ENCODE measurements around the gene ERCC3. TPM values are rescaled to one million over a fixed set of nuclear protein-coding genes. Genes with fewer than 3 reads are reported as not detected.

The ERCC3 gene
- total RNA-seq, 1 experiment from 2014 or later: 52.7 TPM

- Histone ChIP-seq H4K20me1 (ENCODE audit: insufficient read depth) (no peaks in the 10 kb centered on the region), H3K79me2 (ENCODE audit: insufficient read depth, low read length) (no peaks in the 10 kb centered on the region), H3K27ac (ENCODE audit: low read depth, low read length) (no peak overlapping the region), H3K4me3 (replicated peaks in 1 of 2; ENCODE audit: low read depth in 1 of 2, low read length in 2 of 2) (no peak overlapping the region), H3K9me3 (ENCODE audit: control insufficient read depth in 1 of 2, insufficient read depth in 1 of 2, low read depth in 1 of 2, low read length in 2 of 2) (no peaks in the 10 kb centered on the region), H2AFZ (ENCODE audit: low read depth, low read length, poor library complexity, severe bottlenecking) (no peak overlapping the region), H3K36me3 (ENCODE audit: control insufficient read depth in 1 of 2, insufficient read depth in 2 of 2, low read length in 2 of 2) (no peaks in the 10 kb centered on the region), H3K27me3 (ENCODE audit: insufficient read depth, low read length) (no peaks in the 10 kb centered on the region), H3K4me1 (ENCODE audit: control insufficient read depth in 1 of 2, insufficient read depth in 2 of 2, low read length in 2 of 2) (peaks cover 0 to 11% of the 10 kb centered on the region in 2 experiments; a peak in 1 of 4 replicates), H3K4me2 (ENCODE audit: low read length) (no peak overlapping the region), H3K9me2 (ENCODE audit: insufficient read depth) (no peaks in the 10 kb centered on the region), H3K9ac (ENCODE audit: low read length) (no peak overlapping the region)
- ChIA-PET POLR2A (no interaction called here), RAD21 (ENCODE audit: low non-redundant PET in 1 of 2, low total read pairs in 2 of 2, uncharacterized antibody in 2 of 2, unreplicated experiment in 2 of 2) (no interaction called here), CTCF (no interaction called here)
- TF ChIP-seq FOSL1 (IDR thresholded peaks at IDR 0.05; ENCODE audit: low read depth): no peak
- DNase-seq (ENCODE audit: low read depth, low spot score) (no peak), ATAC-seq (no peak)
- BruUV-seq (replicated peaks): no TSS peak
- intact Hi-C loops (cut with micrococcal nuclease): no loop called here
These were observed 74.5 kb downstream of the ERCC3 start for GRCh38 chr2:127219171-127220070.

GRCh38 chr2:127218812-127219170, 75.2 kb downstream of the ERCC3 start:
- no TSS peak for BruUV-seq (replicated peaks)
- ChIA-PET RAD21 (ENCODE audit: low non-redundant PET in 1 of 2, low total read pairs in 2 of 2, uncharacterized antibody in 2 of 2, unreplicated experiment in 2 of 2) (no interaction called here), CTCF (no interaction called here), POLR2A (no interaction called here)
- ATAC-seq (no peak), DNase-seq (ENCODE audit: low read depth, low spot score) (no peak)
- H4K20me1 ChIP-seq (ENCODE audit: insufficient read depth): no peaks in the 10 kb centered on the region
- no peaks in the 10 kb centered on the region for H3K9me2 ChIP-seq (ENCODE audit: insufficient read depth)
- H3K4me3 ChIP-seq (replicated peaks in 1 of 2; ENCODE audit: low read depth in 1 of 2, low read length in 2 of 2): no peak overlapping the region
- H3K4me1 ChIP-seq (ENCODE audit: control insufficient read depth in 1 of 2, insufficient read depth in 2 of 2, low read length in 2 of 2): peaks cover 0 to 11% of the 10 kb centered on the region in 2 experiments; a peak in 1 of 4 replicates
- no peak overlapping the region for H3K27ac ChIP-seq (ENCODE audit: low read depth, low read length)
- H3K27me3 ChIP-seq (ENCODE audit: insufficient read depth, low read length): no peaks in the 10 kb centered on the region
- H2AFZ ChIP-seq (ENCODE audit: low read depth, low read length, poor library complexity, severe bottlenecking): no peak overlapping the region
- intact Hi-C loops (cut with micrococcal nuclease): no loop called here
- no peak overlapping the region for H3K9ac ChIP-seq (ENCODE audit: low read length)
- no peaks in the 10 kb centered on the region for H3K36me3 ChIP-seq (ENCODE audit: control insufficient read depth in 1 of 2, insufficient read depth in 2 of 2, low read length in 2 of 2)
- no peaks in the 10 kb centered on the region for H3K79me2 ChIP-seq (ENCODE audit: insufficient read depth, low read length)
- no peaks in the 10 kb centered on the region for H3K9me3 ChIP-seq (ENCODE audit: control insufficient read depth in 1 of 2, insufficient read depth in 1 of 2, low read depth in 1 of 2, low read length in 2 of 2)
- H3K4me2 ChIP-seq (ENCODE audit: low read length): no peak overlapping the region
- no peak for TF ChIP-seq EGR1 (IDR thresholded peaks at IDR 0.05; ENCODE audit: low read depth)
- TF ChIP-seq YY1 (IDR thresholded peaks at IDR 0.05; ENCODE audit: extremely low read depth, insufficient replicate concordance, low read depth, low read length): no peak
- TF ChIP-seq, protein P1, sequence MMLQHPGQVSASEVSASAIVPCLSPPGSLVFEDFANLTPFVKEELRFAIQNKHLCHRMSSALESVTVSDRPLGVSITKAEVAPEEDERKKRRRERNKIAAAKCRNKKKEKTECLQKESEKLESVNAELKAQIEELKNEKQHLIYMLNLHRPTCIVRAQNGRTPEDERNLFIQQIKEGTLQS (IDR thresholded peaks at IDR 0.05): no peak
- TF ChIP-seq CEBPB (IDR thresholded peaks at IDR 0.05; ENCODE audit: low read depth): no peak
- no peak for TF ChIP-seq ZFX (IDR thresholded peaks at IDR 0.05)
- TF ChIP-seq POLR2AphosphoS5 (IDR thresholded peaks at IDR 0.05; ENCODE audit: low read depth, low read length): no peak
- TF ChIP-seq, protein P2, sequence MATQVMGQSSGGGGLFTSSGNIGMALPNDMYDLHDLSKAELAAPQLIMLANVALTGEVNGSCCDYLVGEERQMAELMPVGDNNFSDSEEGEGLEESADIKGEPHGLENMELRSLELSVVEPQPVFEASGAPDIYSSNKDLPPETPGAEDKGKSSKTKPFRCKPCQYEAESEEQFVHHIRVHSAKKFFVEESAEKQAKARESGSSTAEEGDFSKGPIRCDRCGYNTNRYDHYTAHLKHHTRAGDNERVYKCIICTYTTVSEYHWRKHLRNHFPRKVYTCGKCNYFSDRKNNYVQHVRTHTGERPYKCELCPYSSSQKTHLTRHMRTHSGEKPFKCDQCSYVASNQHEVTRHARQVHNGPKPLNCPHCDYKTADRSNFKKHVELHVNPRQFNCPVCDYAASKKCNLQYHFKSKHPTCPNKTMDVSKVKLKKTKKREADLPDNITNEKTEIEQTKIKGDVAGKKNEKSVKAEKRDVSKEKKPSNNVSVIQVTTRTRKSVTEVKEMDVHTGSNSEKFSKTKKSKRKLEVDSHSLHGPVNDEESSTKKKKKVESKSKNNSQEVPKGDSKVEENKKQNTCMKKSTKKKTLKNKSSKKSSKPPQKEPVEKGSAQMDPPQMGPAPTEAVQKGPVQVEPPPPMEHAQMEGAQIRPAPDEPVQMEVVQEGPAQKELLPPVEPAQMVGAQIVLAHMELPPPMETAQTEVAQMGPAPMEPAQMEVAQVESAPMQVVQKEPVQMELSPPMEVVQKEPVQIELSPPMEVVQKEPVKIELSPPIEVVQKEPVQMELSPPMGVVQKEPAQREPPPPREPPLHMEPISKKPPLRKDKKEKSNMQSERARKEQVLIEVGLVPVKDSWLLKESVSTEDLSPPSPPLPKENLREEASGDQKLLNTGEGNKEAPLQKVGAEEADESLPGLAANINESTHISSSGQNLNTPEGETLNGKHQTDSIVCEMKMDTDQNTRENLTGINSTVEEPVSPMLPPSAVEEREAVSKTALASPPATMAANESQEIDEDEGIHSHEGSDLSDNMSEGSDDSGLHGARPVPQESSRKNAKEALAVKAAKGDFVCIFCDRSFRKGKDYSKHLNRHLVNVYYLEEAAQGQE (IDR thresholded peaks at IDR 0.05; ENCODE audit: low read depth): no peak
- TF ChIP-seq TCF7L2 (IDR thresholded peaks at IDR 0.05; ENCODE audit: borderline replicate concordance, extremely low read depth, insufficient read depth, insufficient read length): no peak
- no peak for TF ChIP-seq JUND (IDR thresholded peaks at IDR 0.05)
- TF ChIP-seq RAD21 (IDR thresholded peaks at IDR 0.05; ENCODE audit: low read depth): no peak
- no peak for TF ChIP-seq SP1 (IDR thresholded peaks at IDR 0.05; ENCODE audit: low read depth)
- TF ChIP-seq CBX3 (IDR thresholded peaks at IDR 0.05; ENCODE audit: low read depth): no peak
- no peak for TF ChIP-seq ZNF274 (IDR thresholded peaks at IDR 0.05; ENCODE audit: low read depth, low read length)
- TF ChIP-seq ELF1 (IDR thresholded peaks at IDR 0.05; ENCODE audit: borderline replicate concordance, low read depth): no peak
- no peak for TF ChIP-seq SIN3A (IDR thresholded peaks at IDR 0.05; ENCODE audit: low read depth)
- no peak for TF ChIP-seq EZH2 (IDR thresholded peaks at IDR 0.05)
- no peak for TF ChIP-seq SRF (IDR thresholded peaks at IDR 0.05; ENCODE audit: low read depth)
